ENCODE data around the gene EFEMP1.

DNA sequence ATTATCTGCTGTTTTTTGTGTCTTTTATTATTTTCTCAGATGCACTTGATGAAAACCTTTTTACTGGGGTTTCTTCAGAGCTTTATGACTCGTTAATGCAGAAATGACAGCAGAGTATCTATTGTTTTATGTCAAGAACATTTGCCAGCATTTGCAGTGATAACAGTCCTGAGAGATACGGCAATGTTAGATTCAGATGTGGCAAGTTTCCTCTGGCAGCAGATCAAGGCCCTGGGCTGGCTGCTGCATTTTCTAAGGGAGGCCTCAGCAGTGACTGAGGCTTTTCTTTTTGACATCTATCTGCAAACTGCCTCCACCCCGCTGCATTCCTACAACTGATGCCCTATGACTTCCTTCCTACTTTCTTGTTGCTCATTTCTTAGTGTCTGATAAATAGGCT lies 40.2 kb downstream of the EFEMP1 start:
- no peak for TF ChIP-seq CTCF (IDR thresholded peaks at IDR 0.05 in 8 of 11, conservative IDR thresholded peaks at IDR 0.05 in 3 of 11)
- TF ChIP-seq POLR2AphosphoS5 (IDR thresholded peaks at IDR 0.05) = no peak
